ENCODE data around the gene OSBP2. TPM values are rescaled to one million over a fixed set of nuclear protein-coding genes. Genes with fewer than 3 reads are reported as not detected.

Gene OSBP2
- total RNA-seq, 2 experiments from 2014 or later: 1.2 to 1.6 TPM

DNA sequence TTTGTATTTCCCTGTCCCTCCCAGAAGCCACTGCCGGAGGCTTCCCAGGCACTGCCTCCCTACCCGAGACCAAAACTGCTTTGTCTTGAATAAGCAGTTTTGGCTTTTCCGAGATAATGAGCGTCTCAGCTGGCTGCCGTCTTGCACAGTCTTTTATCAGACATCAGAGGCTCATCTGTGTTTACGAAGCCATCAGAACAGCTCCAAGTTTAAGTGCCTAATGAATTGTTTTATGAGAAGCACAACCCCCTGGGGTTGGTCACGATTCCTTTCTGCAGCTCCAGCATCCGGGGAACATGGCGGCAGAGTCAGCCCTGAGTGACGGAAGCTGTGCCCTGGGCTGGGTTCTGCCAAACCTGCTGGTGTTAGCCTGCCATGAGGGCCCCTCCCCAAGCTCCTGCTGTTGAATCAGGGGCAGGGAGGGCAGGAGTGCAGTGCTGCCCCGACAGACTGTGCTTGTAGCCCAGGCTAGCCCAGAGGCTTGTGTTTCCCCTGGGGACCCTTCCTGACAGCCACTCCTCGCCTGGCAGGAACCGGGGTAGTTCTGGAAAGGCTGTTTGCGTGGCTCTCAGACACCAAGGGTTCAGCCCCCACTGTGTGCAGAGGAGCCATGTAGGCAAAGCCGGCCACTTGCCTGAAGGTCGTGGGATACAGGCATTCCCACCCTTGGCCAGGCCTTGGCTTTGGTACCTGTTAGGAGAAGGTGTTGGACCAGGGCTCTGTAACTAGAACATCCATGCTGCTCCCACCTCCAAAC is 177.8 kb downstream of the OSBP2 start:
- Histone ChIP-seq H3K9me3 (ENCODE audit: control insufficient read depth in 1 of 2, insufficient read depth in 1 of 2, low read length in 2 of 2) (no peaks in the 10 kb centered on the region), H3K4me3 (ENCODE audit: low read length) (no peak overlapping the region), H3K27me3 (ENCODE audit: control insufficient read depth in 1 of 2, insufficient read depth in 2 of 2, low read length in 2 of 2) (no peaks in the 10 kb centered on the region), H3K36me3 (ENCODE audit: insufficient read depth, low read length) (no peaks in the 10 kb centered on the region), H3K4me1 (ENCODE audit: insufficient read depth, low read length) (no peaks in the 10 kb centered on the region), H3K27ac (ENCODE audit: low read depth in 1 of 2, low read length in 2 of 2) (no peak overlapping the region)
- H3K4me1 Mint-ChIP-seq (ENCODE audit: low read depth): no peaks in the 10 kb centered on the region
- H3K27me3 Mint-ChIP-seq: no peaks in the 10 kb centered on the region
- no peaks in the 10 kb centered on the region for H3K9me3 Mint-ChIP-seq
- DNase-seq: no peak
- intact Hi-C loops (cut with DNase I, micrococcal nuclease): no loop called here
- TF ChIP-seq, protein P1, sequence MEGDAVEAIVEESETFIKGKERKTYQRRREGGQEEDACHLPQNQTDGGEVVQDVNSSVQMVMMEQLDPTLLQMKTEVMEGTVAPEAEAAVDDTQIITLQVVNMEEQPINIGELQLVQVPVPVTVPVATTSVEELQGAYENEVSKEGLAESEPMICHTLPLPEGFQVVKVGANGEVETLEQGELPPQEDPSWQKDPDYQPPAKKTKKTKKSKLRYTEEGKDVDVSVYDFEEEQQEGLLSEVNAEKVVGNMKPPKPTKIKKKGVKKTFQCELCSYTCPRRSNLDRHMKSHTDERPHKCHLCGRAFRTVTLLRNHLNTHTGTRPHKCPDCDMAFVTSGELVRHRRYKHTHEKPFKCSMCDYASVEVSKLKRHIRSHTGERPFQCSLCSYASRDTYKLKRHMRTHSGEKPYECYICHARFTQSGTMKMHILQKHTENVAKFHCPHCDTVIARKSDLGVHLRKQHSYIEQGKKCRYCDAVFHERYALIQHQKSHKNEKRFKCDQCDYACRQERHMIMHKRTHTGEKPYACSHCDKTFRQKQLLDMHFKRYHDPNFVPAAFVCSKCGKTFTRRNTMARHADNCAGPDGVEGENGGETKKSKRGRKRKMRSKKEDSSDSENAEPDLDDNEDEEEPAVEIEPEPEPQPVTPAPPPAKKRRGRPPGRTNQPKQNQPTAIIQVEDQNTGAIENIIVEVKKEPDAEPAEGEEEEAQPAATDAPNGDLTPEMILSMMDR (IDR thresholded peaks at IDR 0.05): no peak
- CTCF ChIA-PET: interaction anchor here (0.5 kb wide), 1 partner anchor 332 kb away, joined by 3 read pairs; no protein-coding TSS in a partner anchor
- no peak overlapping the region for H3K27ac Mint-ChIP-seq
- POLR2A ChIA-PET: no interaction called here
- H3K4me3 Mint-ChIP-seq: no peak overlapping the region
- no peak for ATAC-seq (ENCODE audit: poor library complexity)
- H3K36me3 Mint-ChIP-seq (ENCODE audit: low read depth): no peaks in the 10 kb centered on the region

DNA sequence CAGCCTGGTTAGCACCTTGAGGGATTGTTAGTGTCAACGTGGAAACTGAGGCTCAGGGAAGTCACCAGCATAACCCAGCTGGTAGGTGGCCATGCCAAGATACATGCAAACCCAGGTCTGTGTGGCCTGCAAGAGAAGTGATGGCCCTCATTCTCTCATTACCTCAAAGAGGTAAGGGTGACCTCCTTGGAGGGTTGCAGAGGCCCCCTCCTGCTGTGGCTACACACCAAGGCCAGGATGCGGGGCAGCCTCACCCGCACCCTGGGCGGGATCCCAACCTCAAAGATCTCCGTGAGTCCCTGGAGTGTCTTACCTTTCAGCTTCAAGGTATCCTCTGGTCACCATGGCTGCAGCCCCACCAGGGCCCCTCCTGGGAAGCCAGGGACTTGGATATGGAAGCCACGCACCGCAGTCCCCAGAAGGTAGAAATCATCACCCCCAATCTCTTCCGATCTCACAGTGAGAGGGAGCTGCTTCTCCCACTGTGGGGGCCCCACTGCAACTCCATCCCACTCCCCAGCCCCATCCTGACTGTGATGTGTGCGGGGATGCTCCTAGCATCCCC is 178.5 kb downstream of the OSBP2 start:
- Histone ChIP-seq H3K27me3 (ENCODE audit: control insufficient read depth in 1 of 2, insufficient read depth in 2 of 2, low read length in 2 of 2) (no peaks in the 10 kb centered on the region), H3K27ac (ENCODE audit: low read depth in 1 of 2, low read length in 2 of 2) (no peak overlapping the region), H3K36me3 (ENCODE audit: insufficient read depth, low read length) (no peaks in the 10 kb centered on the region), H3K4me3 (ENCODE audit: low read length) (no peak overlapping the region), H3K9me3 (ENCODE audit: control insufficient read depth in 1 of 2, insufficient read depth in 1 of 2, low read length in 2 of 2) (no peaks in the 10 kb centered on the region), H3K4me1 (ENCODE audit: insufficient read depth, low read length) (no peaks in the 10 kb centered on the region)
- Mint-ChIP-seq H3K4me1 (ENCODE audit: low read depth) (no peaks in the 10 kb centered on the region), H3K4me3 (no peak overlapping the region), H3K27ac (no peak overlapping the region), H3K27me3 (no peaks in the 10 kb centered on the region), H3K36me3 (ENCODE audit: low read depth) (no peaks in the 10 kb centered on the region), H3K9me3 (no peaks in the 10 kb centered on the region)
- DNase-seq: peak in 1 of 14 experiments; percentile 3
- TF ChIP-seq, protein P1 (IDR thresholded peaks at IDR 0.05): no peak
- ChIA-PET CTCF (no interaction called here), POLR2A (no interaction called here)
- no peak for ATAC-seq (ENCODE audit: poor library complexity)
- intact Hi-C loops (cut with DNase I, micrococcal nuclease): no loop called here

DNA sequence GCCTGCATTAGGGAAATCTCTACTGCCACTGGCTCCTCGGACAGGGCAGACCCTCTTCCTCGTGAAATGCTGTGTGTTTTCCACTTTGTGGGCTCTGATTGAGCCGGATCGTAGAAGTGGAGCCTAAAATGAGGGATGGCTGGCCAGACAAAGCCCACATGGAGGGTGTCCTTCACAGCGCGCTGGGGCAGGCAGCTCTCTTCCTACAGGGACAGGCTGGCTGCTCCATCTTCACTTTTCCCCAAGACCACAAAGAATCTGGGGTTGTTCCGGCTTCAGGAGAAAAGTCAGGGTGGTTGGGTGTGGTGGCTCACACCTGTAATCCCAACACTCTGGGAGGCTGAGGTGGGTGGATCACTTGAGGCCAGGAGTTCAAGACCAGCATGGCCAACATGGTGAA is 179.0 kb downstream of the OSBP2 start:
- H3K4me3 ChIP-seq (ENCODE audit: low read length): no peak overlapping the region
- no peaks in the 10 kb centered on the region for H3K27me3 ChIP-seq (ENCODE audit: control insufficient read depth in 1 of 2, insufficient read depth in 2 of 2, low read length in 2 of 2)
- Mint-ChIP-seq H3K27ac (no peak overlapping the region), H3K9me3 (no peaks in the 10 kb centered on the region), H3K36me3 (ENCODE audit: low read depth) (no peaks in the 10 kb centered on the region), H3K4me1 (ENCODE audit: low read depth) (no peaks in the 10 kb centered on the region), H3K27me3 (no peaks in the 10 kb centered on the region), H3K4me3 (no peak overlapping the region)
- ATAC-seq (ENCODE audit: poor library complexity) (no peak), DNase-seq (no peak)
- H3K9me3 ChIP-seq (ENCODE audit: control insufficient read depth in 1 of 2, insufficient read depth in 1 of 2, low read length in 2 of 2): no peaks in the 10 kb centered on the region
- H3K4me1 ChIP-seq (ENCODE audit: insufficient read depth, low read length): no peaks in the 10 kb centered on the region
- TF ChIP-seq, protein P1 (IDR thresholded peaks at IDR 0.05): no peak
- ChIA-PET POLR2A (no interaction called here), CTCF (no interaction called here)
- intact Hi-C loops (cut with DNase I, micrococcal nuclease): no loop called here
- H3K27ac ChIP-seq (ENCODE audit: low read depth in 1 of 2, low read length in 2 of 2): no peak overlapping the region
- H3K36me3 ChIP-seq (ENCODE audit: insufficient read depth, low read length): no peaks in the 10 kb centered on the region
